NB4 (cell line): ENCODE data around the gene MYOF.

Experiments used
- DNase-seq: peaks from one replicate; pipeline ENCODE4 v3.0.0; 2010; ENCODE audit warnings: low read depth
- H3K4me3 ChIP-seq: one replicate; pipeline ENCODE4 v1.5.1; 2011; ENCODE audit warnings: mild to moderate bottlenecking, low read depth, low read length, moderate library complexity
- CTCF ChIP-seq: IDR thresholded peaks from one replicate; pipeline ENCODE4 v1.5.1; 2012; ENCODE audit warnings: low read depth, low read length
- MAX ChIP-seq: IDR thresholded peaks from 2 replicates; pipeline ENCODE4 v1.6.1; 2011; ENCODE audit warnings: low read depth, low read length
- MYC ChIP-seq: IDR thresholded peaks from 2 replicates; pipeline ENCODE4 v1.6.1; 2011; ENCODE audit warnings: low read depth, low read length
- POLR2A ChIP-seq: IDR thresholded peaks from 2 replicates; pipeline ENCODE4 v1.6.1; 2011; ENCODE audit warnings: mild to moderate bottlenecking; ENCODE audit not compliant: insufficient read length; ENCODE audit errors: extremely low read depth

The MYOF gene

GRCh38 chr10:93454736-93455135 is 27.4 kb downstream of the MYOF start:
- H3K4me3 ChIP-seq: no peak overlapping the region
- DNase-seq: no peak
- TF ChIP-seq POLR2A (no peak), MYC (no peak)

- no peak for DNase-seq
- TF ChIP-seq MAX: no peak
- no peak for TF ChIP-seq MYC
- no peak for TF ChIP-seq CTCF
- no peak for TF ChIP-seq POLR2A
Measured at GRCh38 chr10:93454146-93454545, 28.0 kb downstream of the MYOF start.

GRCh38 chr10:93452143-93452542 is 30.0 kb downstream of the MYOF start:
- no peak for DNase-seq
- TF ChIP-seq MAX: no peak
- TF ChIP-seq POLR2A: no peak
- TF ChIP-seq CTCF: no peak
- TF ChIP-seq MYC: no peak
- H3K4me3 ChIP-seq: no peak overlapping the region

More at GRCh38 chr10:93454146-93454545, 28.0 kb downstream of the MYOF start:
- H3K4me3 ChIP-seq: no peak overlapping the region

- H3K4me3 ChIP-seq: no peak overlapping the region
- no peak for DNase-seq
- TF ChIP-seq MAX (no peak), CTCF (no peak), POLR2A (no peak), MYC (no peak)
Measured at GRCh38 chr10:93451244-93451947, 30.7 kb downstream of the MYOF start.

GRCh38 chr10:93447970-93448369 is 34.2 kb downstream of the MYOF start:
- H3K4me3 ChIP-seq: no peak overlapping the region
- no peak for TF ChIP-seq CTCF
- no peak for TF ChIP-seq MAX
- TF ChIP-seq MYC: no peak
- TF ChIP-seq POLR2A: no peak
- no peak for DNase-seq

- no peak for TF ChIP-seq CTCF
- TF ChIP-seq MAX: no peak
- no peak for TF ChIP-seq MYC
- TF ChIP-seq POLR2A: no peak
- DNase-seq: no peak
- H3K4me3 ChIP-seq: no peak overlapping the region
Measured at GRCh38 chr10:93447019-93447418, 35.1 kb downstream of the MYOF start.
